GM23248 (cell line): ENCODE results near the gene TOMM6. TPM values are rescaled to one million over a fixed set of nuclear protein-coding genes. Genes with fewer than 3 reads are reported as not detected.

Source experiments
- DNase-seq: peaks from one replicate; pipeline ENCODE4 v3.0.0-alpha.2; 2015
- H2AFZ ChIP-seq: fragments of 200-600 bp; sonication (generic); 2 replicates; pipeline ENCODE4 v1.6.1; 2016; ENCODE audit warnings: antibody characterized with exemption
- H3F3A ChIP-seq: fragments of 200-600 bp; sonication (generic); 2 replicates; pipeline ENCODE4 v1.6.1; 2016; ENCODE audit warnings: mild to moderate bottlenecking, antibody characterized with exemption, mixed run types; ENCODE audit not compliant: insufficient read depth
- H3K27ac ChIP-seq: fragments of 200-600 bp; sonication (generic); 2 replicates; pipeline ENCODE4 v1.5.1; 2016; ENCODE audit warnings: mild to moderate bottlenecking
- H3K27me3 ChIP-seq: fragments of 200-600 bp; sonication (generic); replicated peaks from 2 replicates; pipeline ENCODE4 v1.6.1; 2016; ENCODE audit warnings: mild to moderate bottlenecking; ENCODE audit not compliant: insufficient read depth
- H3K36me3 ChIP-seq: fragments of 200-600 bp; sonication (generic); 2 replicates; pipeline ENCODE4 v1.6.1; 2016; ENCODE audit warnings: low read depth, mild to moderate bottlenecking
- H3K4me1 ChIP-seq: fragments of 200-600 bp; sonication (generic); 2 replicates; pipeline ENCODE4 v1.6.1; 2016; ENCODE audit warnings: mild to moderate bottlenecking; ENCODE audit not compliant: insufficient read depth
- H3K4me2 ChIP-seq: fragments of 200-600 bp; sonication (generic); one replicate; pipeline ENCODE4 v1.6.1; 2016; ENCODE audit warnings: mild to moderate bottlenecking; ENCODE audit not compliant: unreplicated experiment
- H3K4me3 ChIP-seq: fragments of 200-600 bp; sonication (generic); 2 replicates; pipeline ENCODE4 v1.5.1; 2016; ENCODE audit warnings: mild to moderate bottlenecking
- H3K79me2 ChIP-seq: fragments of 200-600 bp; sonication (generic); 2 replicates; pipeline ENCODE4 v1.6.1; 2016; ENCODE audit warnings: mild to moderate bottlenecking; ENCODE audit not compliant: insufficient read depth
- H3K9ac ChIP-seq: fragments of 200-600 bp; sonication (generic); 2 replicates; pipeline ENCODE4 v1.6.1; 2016; ENCODE audit warnings: mild to moderate bottlenecking
- H3K9me2 ChIP-seq: fragments of 200-600 bp; sonication (generic); 2 replicates; pipeline ENCODE4 v1.6.1; 2016; ENCODE audit warnings: mixed run types, mild to moderate bottlenecking, moderate library complexity; ENCODE audit not compliant: insufficient read depth
- H3K9me3 ChIP-seq: fragments of 200-600 bp; sonication (generic); one replicate; pipeline ENCODE4 v1.6.1; 2017; ENCODE audit warnings: low read depth
- H4K20me1 ChIP-seq: fragments of 200-600 bp; sonication (generic); 2 replicates; pipeline ENCODE4 v1.6.0; 2016; ENCODE audit not compliant: insufficient read depth
- EZH2 ChIP-seq: fragments of 200-600 bp; sonication (generic); IDR thresholded peaks from 2 replicates; pipeline ENCODE4 v1.6.1; 2018; ENCODE audit warnings: antibody characterized with exemption, mild to moderate bottlenecking; ENCODE audit not compliant: insufficient read depth, poor library complexity, severe bottlenecking
- EZH2phosphoT487 ChIP-seq: fragments of 200-600 bp; sonication (generic); IDR thresholded peaks from 2 replicates; pipeline ENCODE4 v1.6.1; 2018; ENCODE audit warnings: antibody characterized with exemption, moderate library complexity, mild to moderate bottlenecking, low read depth; ENCODE audit not compliant: insufficient read depth
- WGBS, 2 experiments: methylation state at CpG; one replicate each; pipeline ENCODE4 v1.1.6; 2015 to 2017; ENCODE audit warnings: low lambda C conversion rate in 2 of 2, low coverage in 1 of 2; ENCODE audit errors: missing lambda C conversion rate in 2 of 2; 5-methylcytosine and 5-hydroxymethylcytosine counted together
- in situ Hi-C: fragments of 300-500 bp; cut with MboI; formaldehyde crosslinking; loops from 2 replicates; pipeline ENCODE4 v1.15.0; 2020
- polyA plus RNA-seq: library from polyadenylated mRNA; unstranded; fragments of >200 nt; fragmentation: Nextera tagmentation; extraction: Ambion mirVana; gene quantifications from 2 replicates; pipeline ENCODE4 v1.2.1, GENCODE V29; 2016
- total RNA-seq: library from RNA; depleted of rRNA; stranded (reverse); fragments of >200 nt; shearing (Covaris generic); gene quantifications from 2 replicates; pipeline ENCODE4 v1.2.3, GENCODE V29; 2014

The TOMM6 gene
- total and polyA plus RNA-seq, 2 experiments from 2014 or later, result 136 to 204 TPM

GRCh38 chr6:41783106-41783780 is 4.3 kb upstream of the TOMM6 start:
- Histone ChIP-seq H3K4me2 (no peak overlapping the region), H3K79me2 (peaks cover 15% of the 10 kb centered on the region), H3K4me3 (no peak overlapping the region), H2AFZ (no peak overlapping the region), H3F3A (no peaks in the 10 kb centered on the region), H3K27ac (no peak overlapping the region), H3K27me3 (no peaks in the 10 kb centered on the region), H4K20me1 (no peaks in the 10 kb centered on the region), H3K9me2 (no peaks in the 10 kb centered on the region), H3K9ac (no peak overlapping the region), H3K36me3 (no peaks in the 10 kb centered on the region), H3K9me3 (no peaks in the 10 kb centered on the region), H3K4me1 (0 out of 2 replicates have a peak, but pooled peaks cover 8% of the 10 kb centered on the region)
- in situ Hi-C loops, result no loop called here
- TF ChIP-seq EZH2, result no peak
- no peak for TF ChIP-seq EZH2phosphoT487
- WGBS, 2 experiments, result 64 to 66% methylated on average over 6 of the region's 6 CpGs
- no peak for DNase-seq

GRCh38 chr6:41784581-41785171 is 2.8 kb upstream of the TOMM6 start:
- Histone ChIP-seq H3F3A (peaks cover 2% of the 10 kb centered on the region; the same call in 1 of the 2 replicates), H2AFZ (no peak overlapping the region), H3K9ac (no peak overlapping the region), H3K27ac (no peak overlapping the region), H3K9me3 (no peaks in the 10 kb centered on the region), H3K4me1 (peaks cover 8% of the 10 kb centered on the region; the same call in 1 of the 2 replicates), H3K36me3 (peaks cover 4% of the 10 kb centered on the region), H3K4me2 (no peak overlapping the region), H3K4me3 (no peak overlapping the region), H3K27me3 (no peaks in the 10 kb centered on the region), H4K20me1 (no peaks in the 10 kb centered on the region), H3K79me2 (peaks cover 22% of the 10 kb centered on the region), H3K9me2 (no peaks in the 10 kb centered on the region)
- 72 to 82% methylated on average over 5 of the region's 5 CpGs for WGBS, 2 experiments
- TF ChIP-seq EZH2 (no peak), EZH2phosphoT487 (no peak)
- in situ Hi-C loops, result no loop called here
- DNase-seq, result no peak

GRCh38 chr6:41785254-41785653 is 2.2 kb upstream of the TOMM6 start:
- Histone ChIP-seq H2AFZ (no peak overlapping the region), H4K20me1 (no peaks in the 10 kb centered on the region), H3F3A (peaks cover 6% of the 10 kb centered on the region; the same call in 1 of the 2 replicates), H3K9me2 (no peaks in the 10 kb centered on the region), H3K27me3 (no peaks in the 10 kb centered on the region), H3K4me2 (no peak overlapping the region), H3K9me3 (no peaks in the 10 kb centered on the region), H3K79me2 (peaks cover 28% of the 10 kb centered on the region), H3K27ac (no peak overlapping the region), H3K36me3 (peaks cover 10% of the 10 kb centered on the region), H3K9ac (no peak overlapping the region), H3K4me3 (no peak overlapping the region), H3K4me1 (peaks cover 8% of the 10 kb centered on the region; the same call in 1 of the 2 replicates)
- TF ChIP-seq EZH2phosphoT487 (no peak), EZH2 (no peak)
- DNase-seq, result no peak
- in situ Hi-C loops, result no loop called here
- 90 to 94% methylated on average over 11 of the region's 11 CpGs for WGBS, 2 experiments

GRCh38 chr6:41785689-41786450 is 1.6 kb upstream of the TOMM6 start:
- peak; percentile 54 for DNase-seq
- Histone ChIP-seq H3K27me3 (no peaks in the 10 kb centered on the region), H3K9me2 (no peaks in the 10 kb centered on the region), H4K20me1 (no peaks in the 10 kb centered on the region), H3K4me2 (peak overlapping the region; percentile 84), H3K9me3 (no peaks in the 10 kb centered on the region), H3F3A (peaks cover 9% of the 10 kb centered on the region; the same call in 1 of the 2 replicates), H3K27ac (0 out of 2 replicates have a peak overlapping the region, but pooled peaks have one; percentile 6), H3K4me3 (peak overlapping the region; percentile 100), H3K4me1 (peaks cover 8% of the 10 kb centered on the region; the same call in 1 of the 2 replicates), H3K9ac (peak overlapping the region; percentile 100), H3K36me3 (peaks cover 16% of the 10 kb centered on the region), H3K79me2 (peaks cover 33% of the 10 kb centered on the region), H2AFZ (peak overlapping the region; percentile 98)
- WGBS, 2 experiments, result 8 to 17% methylated on average over 18 to 27 of the region's 29 CpGs
- no peak for TF ChIP-seq EZH2phosphoT487
- TF ChIP-seq EZH2, result no peak
- in situ Hi-C loops, result no loop called here
